ENCODE measurements around the gene CCDC70.

The CCDC70 gene

GRCh38 chr13:51861723-51862300, at the start of gene CCDC70:
Gene CCDC70 (plus strand): TSS chr13:51861969. CDS start chr13:51865412, 3,443 bp downstream.
- no peak within 1 kb of the TSS for H3K27ac ChIP-seq
- TF ChIP-seq ZFX (IDR thresholded peaks at IDR 0.05; ENCODE audit: borderline replicate concordance) (no peak), CTCF (IDR thresholded peaks at IDR 0.05) (no peak)

- TF ChIP-seq CTCF (IDR thresholded peaks at IDR 0.05) (no peak), ZFX (IDR thresholded peaks at IDR 0.05; ENCODE audit: borderline replicate concordance) (no peak)
- H3K27ac ChIP-seq = no peak overlapping the region
These were observed 47.7 kb upstream of the CCDC70 start for GRCh38 chr13:51814071-51814470.

- peak; percentile 91 for TF ChIP-seq CTCF (IDR thresholded peaks at IDR 0.05)
- no peak for TF ChIP-seq ZFX (IDR thresholded peaks at IDR 0.05; ENCODE audit: borderline replicate concordance)
- no peak overlapping the region for H3K27ac ChIP-seq
These were observed 46.7 kb upstream of the CCDC70 start for GRCh38 chr13:51814825-51815650.

- TF ChIP-seq CTCF (IDR thresholded peaks at IDR 0.05) = no peak
- TF ChIP-seq ZFX (IDR thresholded peaks at IDR 0.05; ENCODE audit: borderline replicate concordance) = no peak
- H3K27ac ChIP-seq = no peak overlapping the region
These were observed 45.9 kb upstream of the CCDC70 start for GRCh38 chr13:51815848-51816247.

GRCh38 chr13:51816604-51817249, 45.0 kb upstream of the CCDC70 start:
- H3K27ac ChIP-seq = no peak overlapping the region

GRCh38 chr13:51817717-51818116, 44.1 kb upstream of the CCDC70 start:
- no peak overlapping the region for H3K27ac ChIP-seq
- TF ChIP-seq CTCF (IDR thresholded peaks at IDR 0.05) (no peak), ZFX (IDR thresholded peaks at IDR 0.05; ENCODE audit: borderline replicate concordance) (no peak)

More at GRCh38 chr13:51816604-51817249, 45.0 kb upstream of the CCDC70 start:
- no peak for TF ChIP-seq CTCF (IDR thresholded peaks at IDR 0.05)
- TF ChIP-seq ZFX (IDR thresholded peaks at IDR 0.05; ENCODE audit: borderline replicate concordance) = no peak
